Ectodermal cell (in vitro differentiated cells): ENCODE results near the gene RPL21. TPM values are rescaled to one million over a fixed set of nuclear protein-coding genes. Genes with fewer than 3 reads are reported as not detected.
"Not testable (repeated sequence)": the region's sequence is repeated elsewhere in the genome, so short reads cannot be mapped to it uniquely, and the experiment has no call there.

Source experiments
- H3K27ac ChIP-seq: 2 replicates; pipeline ENCODE4 v1.7.0; 2013; ENCODE audit warnings: mild to moderate bottlenecking, low read depth, low read length; ENCODE audit not compliant: insufficient read depth, poor library complexity, severe bottlenecking
- H3K27me3 ChIP-seq: 2 replicates; pipeline ENCODE4 v1.7.0; 2013; ENCODE audit warnings: mild to moderate bottlenecking, low read length; ENCODE audit not compliant: insufficient read depth, control insufficient read depth, poor library complexity, severe bottlenecking
- H3K36me3 ChIP-seq: one replicate; pipeline ENCODE4 v1.7.0; 2013; ENCODE audit warnings: low read length; ENCODE audit not compliant: control insufficient read depth, insufficient read depth
- H3K4me1 ChIP-seq: one replicate; pipeline ENCODE4 v1.7.0; 2013; ENCODE audit warnings: low read length; ENCODE audit not compliant: control insufficient read depth, insufficient read depth
- H3K4me3 ChIP-seq: 2 replicates; pipeline ENCODE4 v1.7.0; 2013; ENCODE audit warnings: low read depth, low read length, control low read depth; ENCODE audit not compliant: insufficient read depth
- H3K9me3 ChIP-seq: 2 replicates; pipeline ENCODE4 v1.7.0; 2013; ENCODE audit warnings: mild to moderate bottlenecking, low read length, moderate library complexity; ENCODE audit not compliant: control insufficient read depth
- WGBS, 2 experiments: methylation state at CpG; one replicate each; pipeline ENCODE4 v1.1.7; 2013; ENCODE audit warnings: missing lambda C conversion rate in 2 of 2; 5-methylcytosine and 5-hydroxymethylcytosine counted together
- polyA plus RNA-seq, 4 experiments: library from polyadenylated mRNA; stranded (reverse); fragments of 50-300 nt; gene quantifications; one replicate each; pipeline ENCODE4 v1.2.3, GENCODE V29; 2013

Gene RPL21
- polyA plus RNA-seq (2013, experiment 1 of 4), result 1,675 TPM
- polyA plus RNA-seq (2013, experiment 2 of 4), result 1,771 TPM
- 2,287 TPM for polyA plus RNA-seq (2013, experiment 3 of 4)
- polyA plus RNA-seq (2013, experiment 4 of 4), result 2,488 TPM

- Histone ChIP-seq H3K36me3 (no peaks in the 10 kb centered on the region), H3K4me1 (peaks cover 3% of the 10 kb centered on the region), H3K27me3 (no peaks in the 10 kb centered on the region), H3K27ac (peak within 1 kb of the TSS; percentile 94), H3K9me3 (no peaks in the 10 kb centered on the region), H3K4me3 (peak within 1 kb of the TSS; percentile 83)
- WGBS, 2 experiments, result 0 to 1% methylated on average over 69 of the region's 69 CpGs
These were observed at the start of gene RPL21 for GRCh38 chr13:27251166-27252091. RPL21 (plus strand) TSS chr13:27251558; CDS start chr13:27253777, 2,219 bp downstream.

GRCh38 chr13:27201661-27202060, 49.7 kb upstream of the RPL21 start:
- H3K27me3 ChIP-seq, result no peaks in the 10 kb centered on the region
- no peaks in the 10 kb centered on the region for H3K9me3 ChIP-seq
- WGBS, 2 experiments, result 86 to 94% methylated on average over 1 of the region's 1 CpG
- H3K36me3 ChIP-seq, result no peaks in the 10 kb centered on the region
- no peak overlapping the region for H3K4me3 ChIP-seq
- H3K27ac ChIP-seq, result no peak overlapping the region
- no peaks in the 10 kb centered on the region for H3K4me1 ChIP-seq

DNA sequence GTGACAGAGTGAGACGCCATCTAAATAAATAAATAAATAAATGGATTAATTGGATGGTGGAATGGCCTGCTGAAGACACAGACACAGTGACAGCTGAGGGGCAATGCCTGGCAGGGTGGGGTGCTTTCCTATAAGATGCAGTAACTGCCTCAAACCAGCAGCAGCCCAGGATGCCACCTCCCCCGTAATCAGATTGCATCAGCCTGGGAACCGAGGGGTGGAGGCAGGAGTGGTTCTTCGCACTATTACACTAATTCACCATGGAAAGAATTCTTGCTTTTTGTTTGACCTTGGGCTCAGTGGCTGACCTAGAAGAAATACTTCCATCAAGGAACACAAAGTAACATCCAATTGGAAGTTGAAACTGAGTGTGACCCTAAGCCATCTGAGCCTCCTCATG, 48.2 kb upstream of the RPL21 start:
- no peak overlapping the region for H3K27ac ChIP-seq
- H3K9me3 ChIP-seq, result no peaks in the 10 kb centered on the region
- no peaks in the 10 kb centered on the region for H3K36me3 ChIP-seq
- H3K4me1 ChIP-seq, result no peaks in the 10 kb centered on the region
- H3K4me3 ChIP-seq, result no peak overlapping the region
- no peaks in the 10 kb centered on the region for H3K27me3 ChIP-seq
- 94 to 99% methylated on average over 4 of the region's 4 CpGs for WGBS, 2 experiments

GRCh38 chr13:27203854-27204253, 47.5 kb upstream of the RPL21 start:
- 84 to 88% methylated on average over 3 of the region's 3 CpGs for WGBS, 2 experiments
- H3K27ac ChIP-seq, result no peak overlapping the region
- H3K4me3 ChIP-seq, result no peak overlapping the region
- no peaks in the 10 kb centered on the region for H3K9me3 ChIP-seq
- H3K36me3 ChIP-seq, result no peaks in the 10 kb centered on the region
- H3K4me1 ChIP-seq, result no peaks in the 10 kb centered on the region
- no peaks in the 10 kb centered on the region for H3K27me3 ChIP-seq

DNA sequence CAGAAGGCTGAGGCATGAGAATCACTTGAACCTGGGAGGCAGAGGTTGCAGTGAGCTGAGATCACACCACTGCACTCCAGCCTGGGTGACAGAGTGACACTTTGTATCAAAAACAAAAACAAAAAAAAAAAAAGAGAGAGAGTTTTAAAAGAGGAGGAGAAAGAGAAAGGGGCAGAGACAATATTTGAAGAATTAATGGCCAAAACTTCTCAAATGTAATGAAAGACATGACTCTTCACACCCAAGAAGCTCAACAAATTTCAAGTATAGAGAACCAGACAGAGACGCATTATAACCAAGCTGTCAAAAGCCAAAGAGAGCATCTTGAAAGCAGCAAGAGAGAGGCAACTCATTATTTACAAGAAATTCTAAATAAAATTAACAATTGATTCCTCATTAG, 42.8 kb upstream of the RPL21 start:
- Histone ChIP-seq H3K36me3 (no peaks in the 10 kb centered on the region), H3K9me3 (no peaks in the 10 kb centered on the region), H3K27ac (no peak overlapping the region), H3K27me3 (no peaks in the 10 kb centered on the region), H3K4me1 (no peaks in the 10 kb centered on the region), H3K4me3 (no peak overlapping the region)
- 90 to 100% methylated on average over 1 of the region's 1 CpG for WGBS, 2 experiments

DNA sequence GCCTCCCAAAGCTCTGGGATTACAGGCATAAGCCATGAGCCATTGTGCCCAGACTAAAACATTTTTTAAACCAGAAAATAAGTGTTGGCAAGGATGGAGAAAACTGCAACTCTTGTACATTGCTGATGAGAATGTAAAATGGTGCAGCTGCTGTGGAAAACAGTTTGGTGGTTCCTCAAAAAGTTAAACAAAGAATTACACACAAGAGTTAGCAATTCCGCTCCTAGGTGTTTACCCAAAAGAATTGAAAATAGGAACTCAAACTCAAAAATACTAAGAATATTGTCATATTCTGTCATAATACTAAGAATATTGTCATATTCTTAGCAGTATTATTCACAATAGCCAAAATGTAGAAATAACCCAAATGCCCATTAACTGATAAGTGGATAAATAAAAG, 40.1 kb upstream of the RPL21 start:
- Histone ChIP-seq H3K9me3 (no peaks in the 10 kb centered on the region), H3K4me3 (no peak overlapping the region), H3K4me1 (no peaks in the 10 kb centered on the region), H3K36me3 (no peaks in the 10 kb centered on the region), H3K27me3 (no peaks in the 10 kb centered on the region), H3K27ac (no peak overlapping the region)
- WGBS, 2 experiments, result 88 to 100% methylated on average over 1 of the region's 1 CpG

DNA sequence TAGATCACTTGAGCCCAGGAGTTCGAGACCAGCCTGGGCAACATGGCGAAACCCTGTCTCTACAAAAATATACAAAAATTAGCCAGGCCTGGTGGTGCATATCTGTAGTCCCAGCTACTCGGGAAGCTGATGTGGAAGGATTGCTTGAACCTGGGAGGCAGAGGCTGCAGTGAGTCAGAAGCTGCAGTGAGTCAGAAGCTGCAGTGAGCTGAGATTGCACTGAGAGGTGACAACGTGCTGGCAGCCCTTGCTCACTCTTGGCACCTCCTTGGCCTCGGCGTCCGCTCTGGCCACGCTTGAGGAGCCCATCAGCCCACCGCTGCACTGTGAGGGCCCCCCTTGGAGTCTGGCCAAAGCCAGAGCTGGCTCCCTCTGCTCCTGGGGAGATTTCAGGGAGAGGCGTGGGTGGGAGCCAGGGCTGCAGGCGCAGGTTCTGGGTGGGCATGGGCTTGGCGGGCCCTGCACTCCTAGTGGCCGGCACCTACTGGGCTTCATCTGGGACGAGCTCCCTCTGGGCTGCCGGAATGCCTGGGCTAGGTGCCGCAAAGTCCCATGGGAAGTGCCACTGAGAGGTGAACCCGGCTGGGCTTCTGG, 39.5 kb upstream of the RPL21 start:
- Histone ChIP-seq H3K36me3 (no peaks in the 10 kb centered on the region), H3K4me3 (no peak overlapping the region), H3K27me3 (no peaks in the 10 kb centered on the region), H3K9me3 (no peaks in the 10 kb centered on the region), H3K4me1 (no peaks in the 10 kb centered on the region), H3K27ac (no peak overlapping the region)
- 86 to 88% methylated on average over 17 of the region's 17 CpGs for WGBS, 2 experiments

DNA sequence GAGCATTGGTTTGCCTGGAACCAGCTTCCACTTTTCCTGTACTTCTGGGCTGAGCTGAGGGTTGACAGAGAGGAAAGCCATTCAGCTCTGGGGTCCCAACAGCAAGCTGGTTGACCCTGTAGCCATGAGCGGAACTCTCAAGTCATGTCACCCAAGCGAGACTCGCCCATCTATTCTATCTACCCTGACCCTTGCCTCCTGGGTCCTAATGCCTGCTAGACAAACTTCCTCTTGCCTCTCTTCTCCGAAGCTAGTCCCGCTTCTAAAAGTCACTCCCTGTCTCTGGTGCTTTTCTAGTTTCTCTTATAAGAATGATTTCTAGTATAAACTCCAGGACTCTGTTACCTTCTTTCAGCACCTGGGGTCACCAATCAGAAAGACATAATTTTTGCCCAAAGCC, 38.0 kb upstream of the RPL21 start:
- H3K36me3 ChIP-seq, H3K4me3 ChIP-seq, H3K27me3 ChIP-seq, H3K9me3 ChIP-seq, H3K4me1 ChIP-seq, H3K27ac ChIP-seq: not testable (repeated sequence)
- 90 to 94% methylated on average over 5 of the region's 5 CpGs for WGBS, 2 experiments

DNA sequence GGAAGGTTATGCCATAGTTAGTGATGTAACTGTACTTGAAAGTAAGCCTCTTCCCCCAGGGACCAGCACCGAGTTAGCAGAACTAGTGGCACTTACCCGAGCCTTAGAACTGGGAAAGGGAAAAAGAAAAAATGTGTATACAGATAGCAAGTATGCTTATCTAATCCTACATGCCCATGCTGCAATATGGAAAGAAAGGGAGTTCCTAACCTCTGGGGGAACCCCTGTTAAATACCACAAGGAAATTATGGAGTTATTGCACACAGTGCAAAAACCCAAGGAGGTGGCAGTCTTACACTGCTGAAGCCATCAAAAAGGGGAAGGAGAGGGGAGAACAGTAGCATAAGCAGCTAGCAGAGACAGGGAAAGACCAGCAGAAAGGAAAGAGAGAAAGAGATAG, 33.6 kb upstream of the RPL21 start:
- not testable (repeated sequence) for H3K9me3 ChIP-seq, H3K27me3 ChIP-seq, H3K36me3 ChIP-seq, H3K27ac ChIP-seq, H3K4me1 ChIP-seq, H3K4me3 ChIP-seq
- 90 to 100% methylated on average over 2 of the region's 2 CpGs for WGBS, 2 experiments

DNA sequence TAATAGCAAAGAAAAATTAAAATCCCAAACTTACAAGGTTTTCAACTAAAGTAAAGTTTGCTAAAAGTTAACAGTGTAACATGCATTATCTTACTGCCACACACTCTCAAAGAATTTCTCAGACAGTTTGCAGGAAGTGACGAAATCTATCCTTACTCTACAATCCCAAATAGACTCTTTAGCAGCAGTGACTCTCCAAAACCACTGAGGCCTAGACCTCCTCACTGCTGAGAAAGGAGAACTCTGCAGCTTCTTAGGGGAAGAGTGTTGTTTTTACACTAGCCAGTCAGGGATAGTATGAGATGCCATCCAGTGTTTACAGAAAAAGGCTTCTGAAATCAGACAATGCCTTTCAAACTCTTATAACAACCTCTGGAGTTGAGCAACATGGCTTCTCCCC, 32.5 kb upstream of the RPL21 start:
- not testable (repeated sequence) for H3K27me3 ChIP-seq, H3K9me3 ChIP-seq, H3K4me3 ChIP-seq, H3K36me3 ChIP-seq, H3K4me1 ChIP-seq, H3K27ac ChIP-seq
- WGBS, 2 experiments, result no CpG with 5 or more reads among the region's 1 CpG
